Brain microvascular endothelial cell (primary cell): ENCODE measurements around the gene DIP2B.

Experiments used
- DNase-seq: peaks from one replicate; pipeline ENCODE4 v3.0.0-alpha.2; 2020
- H3K27ac ChIP-seq: fragments of 250-450 bp; sonication (Bioruptor Pico); 2 replicates; pipeline ENCODE4 v1.5.1; 2020; ENCODE audit warnings: mild to moderate bottlenecking, moderate library complexity
- H3K27me3 ChIP-seq: fragments of 250-450 bp; sonication (Bioruptor Pico); replicated peaks from 2 replicates; pipeline ENCODE4 v1.5.1; 2020; ENCODE audit warnings: mild to moderate bottlenecking
- H3K36me3 ChIP-seq: fragments of 250-450 bp; sonication (Bioruptor Pico); replicated peaks from 2 replicates; pipeline ENCODE4 v1.5.1; 2020; ENCODE audit warnings: mild to moderate bottlenecking
- H3K4me3 ChIP-seq: 2 replicates; pipeline ENCODE4 v1.5.1; 2011; ENCODE audit warnings: low read depth, mild to moderate bottlenecking, control low read depth, low read length, moderate library complexity
- in situ Hi-C: cut with HindIII; loops from 2 replicates; pipeline ENCODE4 v1.10.0; 2017; ENCODE audit warnings: low sequenced_read_pairs, low pct_ligation_motif_present
- TF ChIP-seq, protein P1 (sequence below): IDR thresholded peaks from 2 replicates; pipeline ENCODE4 v1.5.1; 2011; ENCODE audit warnings: low read depth, mild to moderate bottlenecking, moderate library complexity, low read length, control low read depth, inconsistent platforms; ENCODE audit errors: missing control alignments

The DIP2B gene

DNA sequence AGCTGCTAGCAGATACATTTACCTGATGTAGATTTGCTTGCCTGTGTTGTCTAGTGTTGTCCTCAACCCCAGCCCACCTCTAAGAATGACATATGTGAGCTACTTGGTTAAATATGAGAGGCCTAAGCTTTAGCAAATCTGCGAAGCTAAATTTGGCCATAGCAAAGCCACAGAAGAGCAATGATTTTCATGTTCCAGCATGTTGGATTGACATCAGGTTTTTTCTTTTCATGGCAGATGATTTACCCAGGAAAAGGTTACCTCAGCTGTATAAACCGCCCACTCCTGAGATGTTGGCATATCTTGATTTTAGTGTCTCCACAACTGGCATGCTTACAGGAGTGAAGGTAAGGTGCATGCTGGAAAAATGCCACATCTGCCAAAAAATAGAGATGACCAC, 222.7 kb downstream of the DIP2B start:
- H3K27me3 ChIP-seq: no peaks in the 10 kb centered on the region
- no peak overlapping the region for H3K27ac ChIP-seq
- peaks cover 20% of the 10 kb centered on the region for H3K36me3 ChIP-seq
- no peak overlapping the region for H3K4me3 ChIP-seq
- in situ Hi-C loops: no loop called here
- DNase-seq: no peak
- TF ChIP-seq, protein P1, sequence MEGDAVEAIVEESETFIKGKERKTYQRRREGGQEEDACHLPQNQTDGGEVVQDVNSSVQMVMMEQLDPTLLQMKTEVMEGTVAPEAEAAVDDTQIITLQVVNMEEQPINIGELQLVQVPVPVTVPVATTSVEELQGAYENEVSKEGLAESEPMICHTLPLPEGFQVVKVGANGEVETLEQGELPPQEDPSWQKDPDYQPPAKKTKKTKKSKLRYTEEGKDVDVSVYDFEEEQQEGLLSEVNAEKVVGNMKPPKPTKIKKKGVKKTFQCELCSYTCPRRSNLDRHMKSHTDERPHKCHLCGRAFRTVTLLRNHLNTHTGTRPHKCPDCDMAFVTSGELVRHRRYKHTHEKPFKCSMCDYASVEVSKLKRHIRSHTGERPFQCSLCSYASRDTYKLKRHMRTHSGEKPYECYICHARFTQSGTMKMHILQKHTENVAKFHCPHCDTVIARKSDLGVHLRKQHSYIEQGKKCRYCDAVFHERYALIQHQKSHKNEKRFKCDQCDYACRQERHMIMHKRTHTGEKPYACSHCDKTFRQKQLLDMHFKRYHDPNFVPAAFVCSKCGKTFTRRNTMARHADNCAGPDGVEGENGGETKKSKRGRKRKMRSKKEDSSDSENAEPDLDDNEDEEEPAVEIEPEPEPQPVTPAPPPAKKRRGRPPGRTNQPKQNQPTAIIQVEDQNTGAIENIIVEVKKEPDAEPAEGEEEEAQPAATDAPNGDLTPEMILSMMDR: no peak

DNA sequence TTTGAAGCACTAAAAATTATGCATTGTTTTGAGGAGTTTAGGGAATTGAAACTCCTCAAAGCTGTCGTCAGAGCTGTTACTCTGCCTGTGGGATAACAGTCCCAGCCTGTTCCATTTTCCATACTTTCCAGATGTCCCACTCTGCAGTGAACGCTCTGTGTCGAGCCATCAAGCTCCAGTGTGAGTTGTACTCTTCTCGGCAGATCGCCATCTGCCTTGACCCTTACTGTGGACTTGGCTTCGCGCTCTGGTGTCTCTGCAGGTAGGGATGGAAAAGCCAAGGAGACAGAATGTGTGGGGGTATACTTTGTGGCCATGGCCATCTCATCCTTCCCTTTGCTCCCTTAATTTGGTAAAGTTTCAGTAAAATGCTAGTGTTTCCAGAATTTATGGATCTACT, 223.6 kb downstream of the DIP2B start:
- TF ChIP-seq, protein P1: no peak
- Histone ChIP-seq H3K27me3 (no peaks in the 10 kb centered on the region), H3K36me3 (peaks cover 20% of the 10 kb centered on the region), H3K4me3 (no peak overlapping the region), H3K27ac (no peak overlapping the region)
- in situ Hi-C loops: no loop called here
- no peak for DNase-seq

DNA sequence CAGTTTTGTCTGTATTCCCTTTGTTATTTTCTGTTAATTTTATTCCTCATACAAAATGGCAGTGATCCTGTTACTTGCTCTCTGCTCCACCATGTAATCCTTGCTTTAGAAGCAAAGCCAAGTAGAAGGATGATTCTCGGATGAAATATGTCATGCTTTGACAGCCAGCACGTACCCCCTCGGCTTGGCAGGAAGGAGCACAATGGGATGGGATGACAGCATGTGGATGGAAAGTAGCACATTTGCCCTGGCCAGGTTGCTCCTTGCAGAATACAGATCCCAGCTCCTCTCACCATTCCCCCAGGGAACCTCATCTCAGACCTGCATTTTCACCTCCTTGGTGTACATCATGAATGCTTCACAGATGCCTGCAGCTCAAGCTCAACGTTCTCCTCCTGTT, 224.1 kb downstream of the DIP2B start:
- H3K27me3 ChIP-seq: no peaks in the 10 kb centered on the region
- TF ChIP-seq, protein P1: no peak
- in situ Hi-C loops: no loop called here
- peaks cover 18% of the 10 kb centered on the region for H3K36me3 ChIP-seq
- no peak for DNase-seq
- no peak overlapping the region for H3K4me3 ChIP-seq
- H3K27ac ChIP-seq: no peak overlapping the region

DNA sequence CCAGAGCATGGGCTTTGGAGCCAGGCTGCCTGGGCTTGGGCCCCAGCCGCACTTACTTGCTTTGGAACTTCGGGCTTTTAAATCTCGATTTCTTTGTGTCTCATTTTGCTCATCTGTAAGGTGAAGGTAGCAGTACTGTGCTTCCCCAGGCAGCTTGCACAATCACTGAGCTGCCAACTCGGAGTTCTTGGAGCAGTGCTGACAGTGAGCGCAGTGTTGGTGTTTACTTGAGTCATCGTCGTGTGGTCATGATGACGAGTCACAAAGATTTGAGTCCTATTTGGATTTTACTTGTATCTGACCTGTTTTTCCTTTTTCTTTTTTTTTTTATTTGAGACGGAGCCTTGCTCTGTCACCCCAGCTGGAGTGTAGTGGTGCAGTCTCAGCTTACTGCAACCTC, 227.8 kb downstream of the DIP2B start:
- TF ChIP-seq, protein P1: no peak
- in situ Hi-C loops: no loop called here
- peak; percentile 89 for DNase-seq
- Histone ChIP-seq H3K4me3 (no peak overlapping the region), H3K27me3 (no peaks in the 10 kb centered on the region), H3K27ac (peak overlapping the region; percentile 74), H3K36me3 (peaks cover 6% of the 10 kb centered on the region)

DNA sequence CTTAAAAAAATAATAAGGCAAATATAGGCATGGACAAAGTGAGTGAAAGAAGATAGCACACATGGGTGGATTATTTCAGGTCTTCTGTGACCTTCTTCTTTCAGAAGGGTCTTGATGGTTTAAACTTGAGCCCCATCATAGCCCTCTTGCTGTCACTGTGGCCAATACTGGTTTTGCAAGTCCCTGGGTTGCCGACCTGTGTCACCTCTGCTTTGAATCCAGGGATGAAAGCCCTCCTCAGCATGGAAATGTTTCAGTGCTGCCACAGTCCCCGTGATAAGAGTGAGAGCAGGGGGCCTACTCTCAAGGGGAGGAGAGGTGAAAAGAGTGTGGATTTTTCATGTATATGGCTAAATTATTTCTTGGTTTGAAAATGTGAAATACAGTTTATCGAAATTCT, 228.9 kb downstream of the DIP2B start:
- Histone ChIP-seq H3K36me3 (peaks cover 11% of the 10 kb centered on the region), H3K27ac (no peak overlapping the region), H3K4me3 (no peak overlapping the region), H3K27me3 (no peaks in the 10 kb centered on the region)
- TF ChIP-seq, protein P1: no peak
- no peak for DNase-seq
- in situ Hi-C loops: no loop called here
